ENCODE results near the gene FIG4.
A peak's percentile ranks its signal among the peaks of the same experiment; 100 is the strongest.
"Not testable (repeated sequence)": the region's sequence is repeated elsewhere in the genome, so short reads cannot be mapped to it uniquely, and the experiment has no call there.

FIG4 gene

GRCh38 chr6:109686566-109687265 lies 4.4 kb upstream of the FIG4 start:
- Mint-ChIP-seq H3K27me3 (ENCODE audit: low read depth) (peaks cover 6% of the 10 kb centered on the region), H3K27ac (no peak overlapping the region), H3K9me3 (peaks cover 17% of the 10 kb centered on the region), H3K4me3 (no peak overlapping the region), H3K36me3 (ENCODE audit: low read depth) (peaks cover 3% of the 10 kb centered on the region), H3K4me1 (ENCODE audit: low read depth) (peaks cover 11% of the 10 kb centered on the region)

DNA sequence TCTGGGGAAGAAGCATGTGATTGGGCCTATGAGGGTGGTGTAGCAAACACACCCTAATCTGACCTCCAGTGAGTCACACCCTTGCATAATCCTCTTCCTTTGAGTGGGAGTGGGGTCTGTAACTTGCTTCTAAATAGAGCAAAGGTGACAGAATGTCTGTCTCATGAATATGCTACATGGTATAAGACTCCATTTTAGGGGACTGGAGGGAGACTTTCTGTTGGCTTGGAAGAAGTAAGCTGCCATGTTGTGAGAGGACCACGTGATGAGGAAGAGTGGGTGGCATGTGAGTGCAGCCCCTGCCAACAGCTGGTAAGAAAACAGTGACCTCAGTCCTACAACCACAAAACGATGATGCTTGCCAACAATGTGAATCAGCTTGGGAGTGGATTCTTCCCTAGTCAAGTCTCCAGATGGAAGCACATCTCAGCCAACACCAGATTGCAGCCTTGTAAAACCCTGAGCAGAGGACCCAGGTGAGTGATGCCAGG lies 3.8 kb upstream of the FIG4 start:
- H3K9me3 Mint-ChIP-seq, result peaks cover 14% of the 10 kb centered on the region
- H3K27ac Mint-ChIP-seq, result no peak overlapping the region
- H3K4me1 Mint-ChIP-seq (ENCODE audit: low read depth), result peaks cover 13% of the 10 kb centered on the region
- peaks cover 6% of the 10 kb centered on the region for H3K27me3 Mint-ChIP-seq (ENCODE audit: low read depth)
- peaks cover 1% of the 10 kb centered on the region for H3K36me3 Mint-ChIP-seq (ENCODE audit: low read depth)
- no peak overlapping the region for H3K4me3 Mint-ChIP-seq

DNA sequence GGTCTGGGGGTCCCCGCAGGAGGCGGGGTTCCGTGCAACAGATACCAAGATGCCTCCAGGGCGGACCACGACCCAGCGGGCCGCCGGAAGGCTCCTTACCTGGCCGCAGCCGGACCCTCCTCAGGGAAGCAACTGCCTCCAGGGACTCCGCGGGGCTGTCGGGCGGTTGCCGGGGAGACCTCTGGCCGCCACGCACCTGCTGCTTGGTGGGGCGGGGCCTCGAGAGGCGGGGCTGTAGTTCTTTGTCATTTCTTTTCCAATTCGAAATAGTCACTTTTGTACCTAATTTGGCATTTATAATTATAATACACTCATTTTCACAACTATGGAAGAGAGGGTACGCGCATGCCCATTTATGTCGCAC lies 741 bp upstream of the FIG4 start:
- H3K27me3 Mint-ChIP-seq (ENCODE audit: low read depth), result peaks cover 6% of the 10 kb centered on the region
- H3K27ac Mint-ChIP-seq, result peak overlapping the region; percentile 89
- H3K9me3 Mint-ChIP-seq, result no peaks in the 10 kb centered on the region
- peak overlapping the region; percentile 90 for H3K4me3 Mint-ChIP-seq
- peaks cover 17% of the 10 kb centered on the region for H3K4me1 Mint-ChIP-seq (ENCODE audit: low read depth)
- no peaks in the 10 kb centered on the region for H3K36me3 Mint-ChIP-seq (ENCODE audit: low read depth)

- Mint-ChIP-seq H3K36me3 (ENCODE audit: low read depth) (peaks cover 7% of the 10 kb centered on the region), H3K9me3 (no peaks in the 10 kb centered on the region), H3K27ac (no peak overlapping the region), H3K4me3 (no peak overlapping the region), H3K27me3 (ENCODE audit: low read depth) (peaks cover 6% of the 10 kb centered on the region), H3K4me1 (ENCODE audit: low read depth) (peaks cover 14% of the 10 kb centered on the region)
Observed at GRCh38 chr6:109693111-109693510, 2.0 kb downstream of the FIG4 start.

DNA sequence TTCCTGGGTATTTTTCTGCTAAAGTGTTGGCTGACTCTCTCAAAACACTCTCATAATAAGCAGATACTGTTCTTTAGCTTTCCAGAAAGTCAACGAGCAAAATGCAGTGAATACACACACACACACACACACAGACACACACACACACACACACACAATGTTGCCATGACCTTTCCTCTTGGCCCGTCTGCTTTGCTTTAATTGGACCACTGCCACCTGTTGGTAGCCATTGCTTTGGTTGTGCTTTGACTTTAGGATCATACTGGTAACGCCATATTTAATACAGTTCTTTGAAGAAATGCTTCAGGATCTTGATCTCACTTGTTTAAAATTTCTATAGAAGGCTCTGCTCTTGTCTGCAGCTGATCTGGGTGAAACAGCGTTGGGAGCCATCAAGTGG lies 4.4 kb downstream of the FIG4 start:
- H3K27ac Mint-ChIP-seq, result no peak overlapping the region
- H3K4me3 Mint-ChIP-seq, result no peak overlapping the region
- H3K27me3 Mint-ChIP-seq (ENCODE audit: low read depth), result no peaks in the 10 kb centered on the region
- H3K4me1 Mint-ChIP-seq (ENCODE audit: low read depth), result peaks cover 11% of the 10 kb centered on the region
- H3K9me3 Mint-ChIP-seq, result no peaks in the 10 kb centered on the region
- H3K36me3 Mint-ChIP-seq (ENCODE audit: low read depth), result peaks cover 7% of the 10 kb centered on the region

GRCh38 chr6:109696355-109696754 lies 5.3 kb downstream of the FIG4 start:
- peaks cover 7% of the 10 kb centered on the region for H3K36me3 Mint-ChIP-seq (ENCODE audit: low read depth)
- no peaks in the 10 kb centered on the region for H3K27me3 Mint-ChIP-seq (ENCODE audit: low read depth)
- H3K27ac Mint-ChIP-seq, result no peak overlapping the region
- H3K4me3 Mint-ChIP-seq, result no peak overlapping the region
- H3K9me3 Mint-ChIP-seq, result no peaks in the 10 kb centered on the region
- H3K4me1 Mint-ChIP-seq (ENCODE audit: low read depth), result peaks cover 11% of the 10 kb centered on the region

DNA sequence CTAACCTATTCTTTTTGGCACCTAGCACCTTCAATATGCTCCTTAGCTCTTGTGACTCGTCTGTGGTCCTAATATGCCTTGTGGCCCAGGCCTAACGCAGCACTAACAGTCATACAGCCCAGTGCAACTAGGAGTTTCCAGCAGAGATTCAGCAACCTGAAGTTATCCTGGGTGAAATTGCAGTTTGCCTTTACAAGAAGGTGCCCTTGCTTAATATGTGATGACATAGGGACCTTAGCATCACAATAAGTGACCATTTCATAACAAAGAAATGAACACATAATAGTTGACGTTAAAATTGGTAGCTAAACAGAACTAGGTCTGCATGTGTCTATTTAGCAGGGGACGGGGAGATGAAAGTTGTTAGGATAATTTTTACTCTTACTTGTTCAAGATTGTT lies 10.1 kb downstream of the FIG4 start:
- peaks cover 5% of the 10 kb centered on the region for H3K4me1 Mint-ChIP-seq (ENCODE audit: low read depth)

GRCh38 chr6:109701774-109702173 lies 10.7 kb downstream of the FIG4 start:
- Mint-ChIP-seq H3K4me1 (ENCODE audit: low read depth) (peaks cover 6% of the 10 kb centered on the region), H3K4me3 (no peak overlapping the region), H3K9me3 (no peaks in the 10 kb centered on the region), H3K27ac (no peak overlapping the region), H3K27me3 (ENCODE audit: low read depth) (no peaks in the 10 kb centered on the region), H3K36me3 (ENCODE audit: low read depth) (no peaks in the 10 kb centered on the region)

More for the DNA sequence above, 10.1 kb downstream of the FIG4 start:
- Mint-ChIP-seq H3K27ac (no peak overlapping the region), H3K9me3 (no peaks in the 10 kb centered on the region), H3K27me3 (ENCODE audit: low read depth) (no peaks in the 10 kb centered on the region), H3K4me3 (no peak overlapping the region), H3K36me3 (ENCODE audit: low read depth) (peaks cover 1% of the 10 kb centered on the region)

DNA sequence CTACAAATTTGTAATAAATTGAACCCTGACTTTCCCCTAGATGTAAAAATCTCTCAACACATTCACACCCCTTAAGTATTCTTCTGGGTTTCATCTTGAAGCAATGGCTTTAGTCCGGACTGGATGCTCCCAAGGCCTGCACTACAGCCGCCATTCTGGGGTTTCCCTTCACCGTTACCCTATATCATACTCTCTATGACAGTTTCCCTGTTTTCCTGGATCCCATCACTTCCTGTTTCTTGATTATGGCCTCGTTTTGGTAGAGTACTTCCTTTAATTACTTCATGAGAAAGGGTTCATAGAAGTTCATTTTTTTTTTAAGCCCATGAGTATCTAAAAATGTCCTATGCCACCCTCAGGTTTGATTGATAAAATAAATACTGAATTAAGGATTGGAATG lies 11.7 kb downstream of the FIG4 start:
- Mint-ChIP-seq H3K4me3 (no peak overlapping the region), H3K27ac (no peak overlapping the region), H3K36me3 (ENCODE audit: low read depth) (no peaks in the 10 kb centered on the region), H3K27me3 (ENCODE audit: low read depth) (no peaks in the 10 kb centered on the region), H3K9me3 (no peaks in the 10 kb centered on the region), H3K4me1 (ENCODE audit: low read depth) (peaks cover 7% of the 10 kb centered on the region)

GRCh38 chr6:109705258-109705657 lies 14.2 kb downstream of the FIG4 start:
- Mint-ChIP-seq H3K36me3 (ENCODE audit: low read depth) (no peaks in the 10 kb centered on the region), H3K9me3 (no peaks in the 10 kb centered on the region), H3K27me3 (ENCODE audit: low read depth) (no peaks in the 10 kb centered on the region), H3K27ac (no peak overlapping the region), H3K4me1 (ENCODE audit: low read depth) (peaks cover 7% of the 10 kb centered on the region), H3K4me3 (no peak overlapping the region)

GRCh38 chr6:109706513-109706912 lies 15.4 kb downstream of the FIG4 start:
- no peak overlapping the region for H3K27ac Mint-ChIP-seq
- H3K4me3 Mint-ChIP-seq, result no peak overlapping the region
- H3K4me1 Mint-ChIP-seq (ENCODE audit: low read depth), result peaks cover 7% of the 10 kb centered on the region
- H3K27me3 Mint-ChIP-seq (ENCODE audit: low read depth), result no peaks in the 10 kb centered on the region
- no peaks in the 10 kb centered on the region for H3K36me3 Mint-ChIP-seq (ENCODE audit: low read depth)
- no peaks in the 10 kb centered on the region for H3K9me3 Mint-ChIP-seq

- H3K27ac Mint-ChIP-seq; H3K27me3 Mint-ChIP-seq (ENCODE audit: low read depth); H3K4me1 Mint-ChIP-seq (ENCODE audit: low read depth); H3K36me3 Mint-ChIP-seq (ENCODE audit: low read depth); H3K4me3 Mint-ChIP-seq; H3K9me3 Mint-ChIP-seq: not testable (repeated sequence)
Observed at GRCh38 chr6:109708099-109708498, 17.0 kb downstream of the FIG4 start.

- Mint-ChIP-seq H3K9me3 (no peaks in the 10 kb centered on the region), H3K36me3 (ENCODE audit: low read depth) (no peaks in the 10 kb centered on the region), H3K4me3 (no peak overlapping the region), H3K4me1 (ENCODE audit: low read depth) (no peaks in the 10 kb centered on the region), H3K27ac (no peak overlapping the region), H3K27me3 (ENCODE audit: low read depth) (no peaks in the 10 kb centered on the region)
Observed at GRCh38 chr6:109713097-109713496, 22.0 kb downstream of the FIG4 start.

DNA sequence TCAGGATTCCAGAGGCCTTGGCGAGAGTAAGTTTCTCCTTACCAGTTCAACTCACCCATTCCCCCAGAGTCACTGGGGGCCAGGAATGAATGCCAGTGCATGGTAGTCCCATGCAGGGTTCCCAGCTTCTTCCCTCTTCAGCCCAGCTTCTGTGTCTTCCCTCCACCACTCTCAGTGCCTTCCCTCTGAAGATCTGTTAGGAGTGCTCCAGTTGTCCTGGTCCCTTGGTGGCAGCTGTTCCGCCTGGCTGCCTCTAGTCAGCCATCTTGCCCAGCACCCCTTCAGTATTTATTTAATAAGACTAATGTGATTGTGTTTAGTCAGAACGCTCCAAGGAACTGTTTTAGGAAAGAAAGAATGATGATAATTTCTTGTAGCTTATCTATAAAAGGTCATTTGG lies 23.1 kb downstream of the FIG4 start:
- H3K9me3 Mint-ChIP-seq, result no peaks in the 10 kb centered on the region
- no peak overlapping the region for H3K27ac Mint-ChIP-seq
- no peak overlapping the region for H3K4me3 Mint-ChIP-seq
- H3K36me3 Mint-ChIP-seq (ENCODE audit: low read depth), result no peaks in the 10 kb centered on the region
- no peaks in the 10 kb centered on the region for H3K4me1 Mint-ChIP-seq (ENCODE audit: low read depth)
- no peaks in the 10 kb centered on the region for H3K27me3 Mint-ChIP-seq (ENCODE audit: low read depth)

GRCh38 chr6:109714611-109715010 lies 23.5 kb downstream of the FIG4 start:
- no peak overlapping the region for H3K27ac Mint-ChIP-seq
- no peaks in the 10 kb centered on the region for H3K27me3 Mint-ChIP-seq (ENCODE audit: low read depth)
- no peaks in the 10 kb centered on the region for H3K4me1 Mint-ChIP-seq (ENCODE audit: low read depth)
- H3K4me3 Mint-ChIP-seq, result no peak overlapping the region
- no peaks in the 10 kb centered on the region for H3K36me3 Mint-ChIP-seq (ENCODE audit: low read depth)
- no peaks in the 10 kb centered on the region for H3K9me3 Mint-ChIP-seq

- no peaks in the 10 kb centered on the region for H3K36me3 Mint-ChIP-seq (ENCODE audit: low read depth)
- H3K9me3 Mint-ChIP-seq, result no peaks in the 10 kb centered on the region
- H3K4me3 Mint-ChIP-seq, result no peak overlapping the region
- H3K4me1 Mint-ChIP-seq (ENCODE audit: low read depth), result no peaks in the 10 kb centered on the region
- H3K27ac Mint-ChIP-seq, result no peak overlapping the region
- no peaks in the 10 kb centered on the region for H3K27me3 Mint-ChIP-seq (ENCODE audit: low read depth)
Observed at GRCh38 chr6:109715616-109716015, 24.5 kb downstream of the FIG4 start.
